Natural killer cell (primary cell): ENCODE measurements around the gene SCYGR1. TPM values are rescaled to one million over a fixed set of nuclear protein-coding genes. Genes with fewer than 3 reads are reported as not detected.
A peak's percentile ranks its signal among the peaks of the same experiment; 100 is the strongest.

Source experiments
- ATAC-seq, 3 donors: fragments of 150-1000 bp in 2 of 3; fragments of 200-7000 bp in 1 of 3; cut with Tn5 transposase; 1 replicate in 1 of 3; 2 replicates in 2 of 3; pipeline ENCODE4 v1.10.0; 2021; ENCODE audit warnings: mild to moderate bottlenecking in 2 of 3, moderate library complexity in 2 of 3
- DNase-seq, 2 donors: peaks; one replicate each; pipeline versions ENCODE4 v3.0.0 to v3.0.0-alpha.2; 2013 to 2021; ENCODE audit warnings: mixed read lengths in 1 of 2
- H3K27ac ChIP-seq: one replicate; pipeline ENCODE4 v1.5.1; 2013; ENCODE audit warnings: mild to moderate bottlenecking, low read length
- H3K27me3 ChIP-seq: one replicate; pipeline ENCODE4 v1.6.1; 2013; ENCODE audit warnings: low read length; ENCODE audit not compliant: control insufficient read depth, insufficient read depth
- H3K36me3 ChIP-seq: one replicate; pipeline ENCODE4 v1.6.1; 2013; ENCODE audit warnings: low read length; ENCODE audit not compliant: control insufficient read depth, insufficient read depth
- H3K4me1 ChIP-seq: one replicate; pipeline ENCODE4 v1.6.1; 2013; ENCODE audit warnings: low read length; ENCODE audit not compliant: control insufficient read depth, insufficient read depth
- H3K4me3 ChIP-seq: one replicate; pipeline ENCODE4 v1.5.1; 2013; ENCODE audit warnings: low read length
- H3K9me3 ChIP-seq: one replicate; pipeline ENCODE4 v1.6.1; 2013; ENCODE audit warnings: low read length; ENCODE audit not compliant: control insufficient read depth, insufficient read depth
- H3K27ac Mint-ChIP-seq, 2 donors: one replicate each; pipeline ENCODE4 v1.8.0; 2022; ENCODE audit warnings: mild to moderate bottlenecking in 2 of 2, mixed read lengths in 2 of 2, moderate library complexity in 1 of 2
- H3K27me3 Mint-ChIP-seq, 2 donors: one replicate each; pipeline ENCODE4 v1.8.0; 2022; ENCODE audit warnings: low read depth in 2 of 2, mixed read lengths in 2 of 2
- H3K36me3 Mint-ChIP-seq: one replicate; pipeline ENCODE4 v1.8.0; 2022; ENCODE audit warnings: mixed read lengths
- H3K4me1 Mint-ChIP-seq, 2 donors: one replicate each; pipeline ENCODE4 v1.8.0; 2022; ENCODE audit warnings: mixed read lengths in 2 of 2
- H3K4me3 Mint-ChIP-seq: one replicate; pipeline ENCODE4 v1.8.0; 2022; ENCODE audit warnings: mild to moderate bottlenecking, moderate library complexity, mixed read lengths
- H3K9me3 Mint-ChIP-seq, 2 donors: one replicate each; pipeline ENCODE4 v1.8.0; 2022; ENCODE audit warnings: mixed read lengths in 2 of 2
- WGBS: methylation state at CpG from one replicate; pipeline ENCODE4 v1.1.7; 2013; ENCODE audit warnings: missing lambda C conversion rate; ENCODE audit not compliant: insufficient coverage; 5-methylcytosine and 5-hydroxymethylcytosine counted together
- intact Hi-C: fragments of 100-400 bp; cut with micrococcal nuclease; formaldehyde crosslinking; loops from one replicate; pipeline ENCODE4 v1.14.2; 2022
- total RNA-seq, 4 donors: library from RNA; stranded (reverse); fragments of 120-200 nt in 1 of 4; gene quantifications; one replicate each; pipeline versions ENCODE4 v1.2.3 to v1.2.4, GENCODE V29; 2013 to 2022
- TF ChIP-seq, protein P1 (sequence below): fragments of 200-600 bp; IDR thresholded peaks from one replicate; pipeline ENCODE4 v1.8.0; 2022; ENCODE audit warnings: antibody characterized with exemption

The SCYGR1 gene
- total RNA-seq, 3 donors from 2014 or later (not counting 1 experiment from before 2014, with no cell fraction given): not detected

- Histone ChIP-seq H3K27ac (no peak overlapping the region), H3K9me3 (no peaks in the 10 kb centered on the region), H3K4me3 (no peak overlapping the region), H3K4me1 (no peaks in the 10 kb centered on the region), H3K27me3 (no peaks in the 10 kb centered on the region), H3K36me3 (no peaks in the 10 kb centered on the region)
- H3K4me1 Mint-ChIP-seq: no peaks in the 10 kb centered on the region
- H3K36me3 Mint-ChIP-seq: no peaks in the 10 kb centered on the region
- H3K27me3 Mint-ChIP-seq: peaks cover 0 to 6% of the 10 kb centered on the region in 2 donors
- 75% methylated on average over 4 of the region's 4 CpGs for WGBS
- no peaks in the 10 kb centered on the region for H3K9me3 Mint-ChIP-seq
- DNase-seq (no peak), ATAC-seq (no peak)
- H3K4me3 Mint-ChIP-seq: no peak overlapping the region
- intact Hi-C loops: no loop called here
- TF ChIP-seq, protein P1, sequence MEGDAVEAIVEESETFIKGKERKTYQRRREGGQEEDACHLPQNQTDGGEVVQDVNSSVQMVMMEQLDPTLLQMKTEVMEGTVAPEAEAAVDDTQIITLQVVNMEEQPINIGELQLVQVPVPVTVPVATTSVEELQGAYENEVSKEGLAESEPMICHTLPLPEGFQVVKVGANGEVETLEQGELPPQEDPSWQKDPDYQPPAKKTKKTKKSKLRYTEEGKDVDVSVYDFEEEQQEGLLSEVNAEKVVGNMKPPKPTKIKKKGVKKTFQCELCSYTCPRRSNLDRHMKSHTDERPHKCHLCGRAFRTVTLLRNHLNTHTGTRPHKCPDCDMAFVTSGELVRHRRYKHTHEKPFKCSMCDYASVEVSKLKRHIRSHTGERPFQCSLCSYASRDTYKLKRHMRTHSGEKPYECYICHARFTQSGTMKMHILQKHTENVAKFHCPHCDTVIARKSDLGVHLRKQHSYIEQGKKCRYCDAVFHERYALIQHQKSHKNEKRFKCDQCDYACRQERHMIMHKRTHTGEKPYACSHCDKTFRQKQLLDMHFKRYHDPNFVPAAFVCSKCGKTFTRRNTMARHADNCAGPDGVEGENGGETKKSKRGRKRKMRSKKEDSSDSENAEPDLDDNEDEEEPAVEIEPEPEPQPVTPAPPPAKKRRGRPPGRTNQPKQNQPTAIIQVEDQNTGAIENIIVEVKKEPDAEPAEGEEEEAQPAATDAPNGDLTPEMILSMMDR: no peak
- no peak overlapping the region for H3K27ac Mint-ChIP-seq
These were observed 29.0 kb upstream of the SCYGR1 start for GRCh38 chr2:227416701-227417100.

DNA sequence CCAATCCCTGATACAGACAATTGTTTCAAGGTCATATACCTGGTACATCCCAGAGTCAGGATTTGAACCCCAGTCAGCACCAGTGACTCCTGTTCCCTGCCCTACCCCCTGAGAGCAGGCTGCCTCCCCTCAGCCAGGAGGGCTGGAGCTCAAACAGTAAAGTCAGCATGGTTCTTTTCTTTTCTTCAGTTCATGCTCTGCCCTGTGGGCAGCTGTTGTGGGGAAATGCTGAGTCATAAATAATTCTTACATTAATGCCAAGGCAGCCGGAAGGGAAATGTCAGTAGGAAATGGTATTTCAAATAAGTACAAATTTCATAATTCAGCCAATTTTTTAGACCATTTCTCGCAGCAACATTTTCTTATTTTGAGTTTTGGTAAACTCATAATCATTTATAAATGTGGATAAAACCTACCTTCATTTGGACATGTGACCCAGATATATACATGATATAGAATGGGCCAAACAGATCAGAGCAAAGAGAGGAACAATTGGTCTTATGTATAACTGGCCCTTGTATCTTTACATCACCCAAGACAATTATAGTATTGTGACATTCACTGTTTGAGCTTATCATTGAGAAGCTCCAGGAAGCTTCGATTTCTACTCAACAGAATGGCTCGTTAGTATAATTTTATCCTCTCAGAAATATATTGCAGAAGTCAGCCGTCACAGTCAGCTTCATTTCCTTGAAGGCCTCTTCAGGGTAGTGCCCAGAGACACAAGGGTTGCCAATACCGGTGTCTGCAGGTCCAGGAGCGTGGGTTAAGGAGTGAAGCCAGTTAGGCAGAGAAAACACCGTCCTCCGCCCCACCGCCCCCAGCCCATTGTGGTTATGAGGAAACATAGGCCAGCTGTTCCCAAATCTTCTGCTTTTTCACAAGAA lies 28.0 kb upstream of the SCYGR1 start:
- intact Hi-C loops: no loop called here
- Histone ChIP-seq H3K27me3 (no peaks in the 10 kb centered on the region), H3K4me1 (peaks cover 5% of the 10 kb centered on the region), H3K9me3 (no peaks in the 10 kb centered on the region), H3K36me3 (no peaks in the 10 kb centered on the region), H3K4me3 (no peak overlapping the region), H3K27ac (no peak overlapping the region)
- TF ChIP-seq, protein P1: no peak
- Mint-ChIP-seq H3K27me3 (peaks cover 0 to 6% of the 10 kb centered on the region in 2 donors), H3K4me1 (no peaks in the 10 kb centered on the region), H3K4me3 (no peak overlapping the region), H3K36me3 (no peaks in the 10 kb centered on the region), H3K9me3 (no peaks in the 10 kb centered on the region), H3K27ac (peak overlapping the region in 1 of 2 donors; percentile 1)
- WGBS: 41% methylated on average over 8 of the region's 10 CpGs
- DNase-seq (no peak), ATAC-seq (no peak)

- DNase-seq: no peak
- Mint-ChIP-seq H3K27me3 (peaks cover 0 to 6% of the 10 kb centered on the region in 2 donors), H3K36me3 (no peaks in the 10 kb centered on the region), H3K4me1 (no peaks in the 10 kb centered on the region), H3K9me3 (no peaks in the 10 kb centered on the region), H3K27ac (no peak overlapping the region), H3K4me3 (no peak overlapping the region)
- H3K9me3 ChIP-seq: no peaks in the 10 kb centered on the region
- TF ChIP-seq, protein P1: no peak
- no peak overlapping the region for H3K27ac ChIP-seq
- H3K36me3 ChIP-seq: no peaks in the 10 kb centered on the region
- WGBS: 71% methylated on average over 3 of the region's 3 CpGs
- intact Hi-C loops: no loop called here
- H3K4me1 ChIP-seq: peaks cover 5% of the 10 kb centered on the region
- ATAC-seq: no peak
- H3K4me3 ChIP-seq: no peak overlapping the region
- no peaks in the 10 kb centered on the region for H3K27me3 ChIP-seq
These were observed 27.1 kb upstream of the SCYGR1 start for GRCh38 chr2:227414846-227415245.
